ENCODE data around the gene UNC5A.

The UNC5A gene

DNA sequence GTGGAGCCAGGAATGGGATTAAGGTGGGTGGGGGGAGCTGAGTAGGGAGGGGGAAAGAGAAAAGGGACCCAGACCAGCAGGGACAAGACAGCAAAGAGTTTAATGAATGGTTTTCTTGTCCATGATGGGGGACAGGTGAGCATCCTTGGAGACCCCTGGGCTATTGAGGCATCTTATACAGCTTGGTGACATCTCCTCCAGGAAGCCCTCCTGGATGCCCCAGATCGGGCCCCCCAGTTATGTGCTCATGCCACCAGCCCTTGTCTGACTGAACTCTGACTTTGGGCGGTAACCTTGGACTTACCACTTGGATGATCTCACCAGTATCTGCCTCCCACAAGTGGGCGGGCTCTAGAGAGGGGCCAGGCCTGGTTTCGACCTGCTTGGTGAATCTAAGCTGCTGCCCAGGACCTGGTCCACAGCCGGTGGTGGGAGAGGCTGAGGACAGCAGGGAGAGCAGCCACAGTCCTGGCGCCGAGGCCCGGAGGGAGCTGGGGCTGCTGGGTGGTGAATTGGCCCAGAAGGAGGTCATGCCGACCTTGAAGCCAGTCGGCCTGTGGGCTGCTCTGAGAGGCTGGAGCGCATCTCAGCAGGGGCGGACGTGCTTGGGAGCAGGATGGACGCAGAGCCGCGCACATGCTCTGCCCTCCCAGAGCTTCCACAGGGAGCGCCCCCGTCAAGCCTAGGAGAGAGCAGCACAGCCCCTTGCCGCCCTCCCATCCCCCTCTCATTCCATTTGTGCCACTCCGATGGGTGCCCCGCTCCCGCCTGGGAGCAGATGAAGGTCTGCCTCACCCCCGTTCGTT is 36.2 kb downstream of the UNC5A start:
- no peak overlapping the region for H3K27ac ChIP-seq (ENCODE audit: low read length)
- no peaks in the 10 kb centered on the region for H3K9me3 ChIP-seq (ENCODE audit: control insufficient read depth, insufficient read depth, low read length)
- peaks cover 3% of the 10 kb centered on the region; the same call in 1 of the 2 replicates for H3K4me1 ChIP-seq (ENCODE audit: control insufficient read depth, insufficient read depth, low read length)
- H3K27me3 ChIP-seq (ENCODE audit: control insufficient read depth, insufficient read depth, low read length) = no peaks in the 10 kb centered on the region
- DNase-seq (ENCODE audit: low read depth, low spot score) = no peak
- no peak overlapping the region for H3K4me3 ChIP-seq (ENCODE audit: low read length)
- WGBS (ENCODE audit: insufficient coverage, insufficient read length) = no CpG with 5 or more reads among the region's 24 CpGs
- no peaks in the 10 kb centered on the region; the same call in 1 of the 2 replicates for H3K36me3 ChIP-seq (ENCODE audit: control insufficient read depth, insufficient read depth, low read length)

GRCh38 chr5:176847148-176847547 is 36.8 kb downstream of the UNC5A start:
- DNase-seq (ENCODE audit: low read depth, low spot score) = no peak
- H3K36me3 ChIP-seq (ENCODE audit: control insufficient read depth, insufficient read depth, low read length) = no peaks in the 10 kb centered on the region; the same call in 1 of the 2 replicates
- no peaks in the 10 kb centered on the region for H3K9me3 ChIP-seq (ENCODE audit: control insufficient read depth, insufficient read depth, low read length)
- H3K4me3 ChIP-seq (ENCODE audit: low read length) = no peak overlapping the region
- H3K4me1 ChIP-seq (ENCODE audit: control insufficient read depth, insufficient read depth, low read length) = peaks cover 3% of the 10 kb centered on the region; the same call in 1 of the 2 replicates
- no peak overlapping the region for H3K27ac ChIP-seq (ENCODE audit: low read length)
- no peaks in the 10 kb centered on the region for H3K27me3 ChIP-seq (ENCODE audit: control insufficient read depth, insufficient read depth, low read length)
- WGBS (ENCODE audit: insufficient coverage, insufficient read length) = no CpG with 5 or more reads among the region's 18 CpGs

DNA sequence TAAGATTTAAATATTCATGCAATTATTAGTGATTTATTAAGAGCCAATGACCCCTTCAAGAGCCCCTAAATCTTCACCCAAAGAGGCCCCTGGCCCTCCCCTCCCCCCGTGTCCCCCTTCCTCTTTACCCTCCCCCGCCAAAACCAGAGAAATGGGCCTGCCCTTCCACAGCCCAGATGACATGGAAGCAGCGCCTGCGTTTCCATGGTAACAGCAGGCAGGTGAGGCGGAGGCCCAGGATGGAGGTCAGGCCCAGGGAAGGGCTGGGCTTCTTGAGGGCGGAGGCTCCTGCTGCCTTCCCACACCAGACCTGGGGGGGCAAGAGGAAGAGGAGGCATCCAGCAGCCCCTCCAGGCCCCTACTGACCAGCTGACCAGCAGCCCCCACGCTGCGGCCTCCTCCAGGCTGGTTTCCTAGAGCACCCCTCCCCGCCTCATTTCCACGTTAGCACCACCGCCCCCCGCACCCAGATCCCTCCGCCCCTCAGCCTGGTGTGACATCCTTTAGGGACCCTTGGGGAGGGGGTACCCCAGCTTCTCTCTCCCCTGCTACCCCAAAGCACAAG is 37.4 kb downstream of the UNC5A start:
- Histone ChIP-seq H3K4me1 (ENCODE audit: control insufficient read depth, insufficient read depth, low read length) (peaks cover 3% of the 10 kb centered on the region; the same call in 1 of the 2 replicates), H3K27me3 (ENCODE audit: control insufficient read depth, insufficient read depth, low read length) (no peaks in the 10 kb centered on the region)
- no peak for DNase-seq (ENCODE audit: low read depth, low spot score)

GRCh38 chr5:176848651-176849050 is 38.3 kb downstream of the UNC5A start:
- H3K4me1 ChIP-seq (ENCODE audit: control insufficient read depth, insufficient read depth, low read length) = peaks cover 3% of the 10 kb centered on the region; the same call in 1 of the 2 replicates

More for the DNA sequence above, 37.4 kb downstream of the UNC5A start:
- Histone ChIP-seq H3K36me3 (ENCODE audit: control insufficient read depth, insufficient read depth, low read length) (no peaks in the 10 kb centered on the region; the same call in 1 of the 2 replicates), H3K27ac (ENCODE audit: low read length) (no peak overlapping the region), H3K4me3 (ENCODE audit: low read length) (no peak overlapping the region), H3K9me3 (ENCODE audit: control insufficient read depth, insufficient read depth, low read length) (no peaks in the 10 kb centered on the region)
- WGBS (ENCODE audit: insufficient coverage, insufficient read length) = no CpG with 5 or more reads among the region's 13 CpGs

DNA sequence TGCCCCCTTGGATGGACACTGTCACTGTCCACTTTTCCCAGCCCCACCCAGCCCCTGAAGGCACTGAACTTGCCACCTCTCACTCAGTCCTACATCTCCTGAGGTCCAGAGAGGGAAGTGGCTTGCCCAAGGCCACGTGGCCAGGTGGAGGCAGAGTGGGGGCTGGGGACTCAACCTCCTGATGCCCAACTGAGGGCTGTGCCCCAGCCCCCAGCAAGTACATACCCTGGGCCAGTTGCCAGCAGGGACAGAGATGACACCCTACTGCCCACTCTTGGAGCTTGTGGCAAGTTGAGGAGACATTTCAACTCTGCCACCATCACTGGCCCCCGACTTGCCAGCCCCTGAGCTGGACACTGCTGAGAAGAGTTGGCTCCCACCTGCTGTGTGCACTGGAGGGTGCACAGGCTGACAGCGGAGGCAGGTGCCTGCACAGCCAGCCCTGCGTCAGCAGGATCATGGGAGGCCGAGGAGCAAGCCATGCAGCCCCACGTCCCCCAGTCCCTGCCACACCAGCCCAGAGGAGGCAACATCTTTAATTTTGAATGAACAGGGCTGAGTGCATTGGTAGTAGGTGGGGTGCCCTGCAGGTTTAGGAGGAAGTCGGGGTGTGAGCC is 39.4 kb downstream of the UNC5A start:
- Histone ChIP-seq H3K9me3 (ENCODE audit: control insufficient read depth, insufficient read depth, low read length) (no peaks in the 10 kb centered on the region), H3K27ac (ENCODE audit: low read length) (no peak overlapping the region), H3K4me3 (ENCODE audit: low read length) (no peak overlapping the region), H3K4me1 (ENCODE audit: control insufficient read depth, insufficient read depth, low read length) (peaks cover 3% of the 10 kb centered on the region; the same call in 1 of the 2 replicates), H3K36me3 (ENCODE audit: control insufficient read depth, insufficient read depth, low read length) (no peaks in the 10 kb centered on the region; the same call in 1 of the 2 replicates), H3K27me3 (ENCODE audit: control insufficient read depth, insufficient read depth, low read length) (no peaks in the 10 kb centered on the region)
- DNase-seq (ENCODE audit: low read depth, low spot score) = no peak
- WGBS (ENCODE audit: insufficient coverage, insufficient read length) = no CpG with 5 or more reads among the region's 7 CpGs

More at GRCh38 chr5:176848651-176849050, 38.3 kb downstream of the UNC5A start:
- Histone ChIP-seq H3K27ac (ENCODE audit: low read length) (no peak overlapping the region), H3K36me3 (ENCODE audit: control insufficient read depth, insufficient read depth, low read length) (no peaks in the 10 kb centered on the region; the same call in 1 of the 2 replicates), H3K9me3 (ENCODE audit: control insufficient read depth, insufficient read depth, low read length) (no peaks in the 10 kb centered on the region), H3K4me3 (ENCODE audit: low read length) (no peak overlapping the region), H3K27me3 (ENCODE audit: control insufficient read depth, insufficient read depth, low read length) (no peaks in the 10 kb centered on the region)
- DNase-seq (ENCODE audit: low read depth, low spot score) = no peak
- no CpG with 5 or more reads among the region's 13 CpGs for WGBS (ENCODE audit: insufficient coverage, insufficient read length)

DNA sequence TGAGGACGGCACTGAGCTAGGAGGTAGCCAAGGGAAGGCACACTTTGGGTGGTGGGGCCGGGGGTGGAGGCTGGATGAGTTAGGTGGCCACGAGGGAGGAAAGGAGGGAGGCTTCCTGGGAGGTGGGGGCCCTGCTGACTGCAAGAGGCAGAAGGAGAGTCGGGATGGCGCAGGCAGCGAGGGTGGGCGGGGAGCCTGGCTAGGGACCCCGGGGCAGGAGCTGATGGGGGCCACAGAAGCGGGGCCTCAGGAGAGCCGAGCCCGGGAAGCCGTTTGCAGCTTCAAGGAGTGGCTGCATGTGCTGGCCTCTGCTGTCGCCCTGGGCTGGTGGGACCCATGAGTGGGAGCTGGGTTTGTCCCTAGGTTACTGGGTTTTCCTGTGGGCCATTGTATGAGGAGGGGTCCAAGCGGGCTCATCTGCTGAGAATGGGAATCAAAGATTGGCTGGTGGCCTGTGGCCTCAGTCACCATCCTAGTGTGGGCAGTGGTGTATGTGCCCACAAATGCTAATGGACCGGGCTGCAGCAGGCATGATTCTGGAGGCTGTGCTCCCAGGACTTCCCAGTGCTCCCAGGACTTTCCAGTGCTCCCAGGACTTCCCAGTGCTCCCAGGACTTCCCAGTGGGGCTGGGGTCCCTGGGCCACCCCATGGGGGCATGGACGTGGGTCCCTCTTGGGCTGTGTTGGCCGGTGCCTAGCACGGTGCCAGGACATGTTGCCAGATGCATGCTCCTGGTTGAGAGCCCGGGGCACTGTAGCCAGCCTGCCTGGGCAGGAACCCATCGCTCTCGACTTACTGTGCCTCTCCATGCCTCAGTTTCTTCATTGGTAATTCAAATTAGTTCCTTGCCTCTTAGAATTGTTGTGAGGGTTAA is 40.2 kb downstream of the UNC5A start:
- no peak for DNase-seq (ENCODE audit: low read depth, low spot score)
- no CpG with 5 or more reads among the region's 21 CpGs for WGBS (ENCODE audit: insufficient coverage, insufficient read length)
- Histone ChIP-seq H3K36me3 (ENCODE audit: control insufficient read depth, insufficient read depth, low read length) (no peaks in the 10 kb centered on the region), H3K27me3 (ENCODE audit: control insufficient read depth, insufficient read depth, low read length) (no peaks in the 10 kb centered on the region), H3K9me3 (ENCODE audit: control insufficient read depth, insufficient read depth, low read length) (no peaks in the 10 kb centered on the region), H3K4me1 (ENCODE audit: control insufficient read depth, insufficient read depth, low read length) (peaks cover 3% of the 10 kb centered on the region; the same call in 1 of the 2 replicates), H3K4me3 (ENCODE audit: low read length) (no peak overlapping the region), H3K27ac (ENCODE audit: low read length) (no peak overlapping the region)

GRCh38 chr5:176851380-176851779 is 41.0 kb downstream of the UNC5A start:
- no peak for DNase-seq (ENCODE audit: low read depth, low spot score)
- Histone ChIP-seq H3K4me3 (ENCODE audit: low read length) (no peak overlapping the region), H3K4me1 (ENCODE audit: control insufficient read depth, insufficient read depth, low read length) (peaks cover 3% of the 10 kb centered on the region; the same call in 1 of the 2 replicates), H3K27me3 (ENCODE audit: control insufficient read depth, insufficient read depth, low read length) (no peaks in the 10 kb centered on the region), H3K36me3 (ENCODE audit: control insufficient read depth, insufficient read depth, low read length) (no peaks in the 10 kb centered on the region), H3K9me3 (ENCODE audit: control insufficient read depth, insufficient read depth, low read length) (no peaks in the 10 kb centered on the region), H3K27ac (ENCODE audit: low read length) (no peak overlapping the region)
- WGBS (ENCODE audit: insufficient coverage, insufficient read length) = no CpG with 5 or more reads among the region's 12 CpGs

- H3K27ac ChIP-seq (ENCODE audit: low read length) = no peak overlapping the region
- no peak for DNase-seq (ENCODE audit: low read depth, low spot score)
- no peaks in the 10 kb centered on the region for H3K27me3 ChIP-seq (ENCODE audit: control insufficient read depth, insufficient read depth, low read length)
- H3K36me3 ChIP-seq (ENCODE audit: control insufficient read depth, insufficient read depth, low read length) = no peaks in the 10 kb centered on the region
- H3K4me1 ChIP-seq (ENCODE audit: control insufficient read depth, insufficient read depth, low read length) = no peaks in the 10 kb centered on the region
- WGBS (ENCODE audit: insufficient coverage, insufficient read length) = no CpG with 5 or more reads among the region's 17 CpGs
- H3K9me3 ChIP-seq (ENCODE audit: control insufficient read depth, insufficient read depth, low read length) = no peaks in the 10 kb centered on the region
- no peak overlapping the region for H3K4me3 ChIP-seq (ENCODE audit: low read length)
These were observed 41.7 kb downstream of the UNC5A start for GRCh38 chr5:176851871-176852658.

GRCh38 chr5:176853151-176853778 is 42.9 kb downstream of the UNC5A start:
- H3K36me3 ChIP-seq (ENCODE audit: control insufficient read depth, insufficient read depth, low read length) = no peaks in the 10 kb centered on the region
- DNase-seq (ENCODE audit: low read depth, low spot score) = no peak
- no peaks in the 10 kb centered on the region for H3K9me3 ChIP-seq (ENCODE audit: control insufficient read depth, insufficient read depth, low read length)
- H3K27ac ChIP-seq (ENCODE audit: low read length) = no peak overlapping the region
- no CpG with 5 or more reads among the region's 20 CpGs for WGBS (ENCODE audit: insufficient coverage, insufficient read length)
- H3K4me1 ChIP-seq (ENCODE audit: control insufficient read depth, insufficient read depth, low read length) = no peaks in the 10 kb centered on the region
- no peaks in the 10 kb centered on the region for H3K27me3 ChIP-seq (ENCODE audit: control insufficient read depth, insufficient read depth, low read length)
- no peak overlapping the region for H3K4me3 ChIP-seq (ENCODE audit: low read length)

Data from iPS DF 6.9 (cell line).